HCT116 (cell line): ENCODE results near the gene SYTL3. TPM values are rescaled to one million over a fixed set of nuclear protein-coding genes. Genes with fewer than 3 reads are reported as not detected.

Experiments used
- ATAC-seq: fragments of 200-7000 bp; cut with Tn5 transposase; 2 replicates; pipeline ENCODE4 v1.9.1; 2020; ENCODE audit warnings: mild to moderate bottlenecking, moderate library complexity
- BruUV-seq: library from RNA; stranded (reverse); fragments of 400-500 nt; replicated peaks from 2 replicates; lab custom pipeline; 2021; lab: Mats Ljungman, UMichigan
- CTCF ChIA-PET: fragments of 300-600 bp; sonication (Branson Sonifier 250); formaldehyde crosslinking; loops from one replicate; lab custom pipeline; 2021; ENCODE audit warnings: antibody characterized with exemption; lab: Charles Lee
- POLR2A ChIA-PET: fragments of 300-600, 350-600 bp; sonication (Branson Sonifier 250); formaldehyde crosslinking; loops from one replicate; lab custom pipeline; 2021; ENCODE audit warnings: antibody characterized with exemption; lab: Charles Lee
- RAD21 ChIA-PET, 2 experiments: fragments of 300-600 bp; sonication (Branson Sonifier 250); formaldehyde crosslinking; loops; one replicate each; lab custom pipeline; 2023; ENCODE audit warnings: low total read pairs in 2 of 2; ENCODE audit not compliant: uncharacterized antibody in 2 of 2, unreplicated experiment in 2 of 2, low non-redundant PET in 1 of 2; lab: Charles Lee
- DNase-seq: peaks from one replicate; pipeline ENCODE4 v3.0.0-alpha.2; 2010; ENCODE audit warnings: low read depth, low spot score
- H2AFZ ChIP-seq: fragments of 200-600 bp; shearing (Covaris generic), sonication (generic); 2 replicates; pipeline ENCODE4 v1.6.1; 2017; ENCODE audit warnings: low read depth, mixed run types, mixed read lengths, antibody characterized with exemption, low read length; ENCODE audit not compliant: poor library complexity, severe bottlenecking
- H3K27ac ChIP-seq: 2 replicates; pipeline ENCODE4 v1.5.1; 2012; ENCODE audit warnings: low read depth, low read length
- H3K27me3 ChIP-seq: fragments of 200-600 bp; sonication (generic); 2 replicates; pipeline ENCODE4 v1.6.1; 2016; ENCODE audit warnings: mixed run types, low read length, mixed read lengths; ENCODE audit not compliant: insufficient read depth
- H3K36me3 ChIP-seq, 2 experiments: fragments of 200-500 bp in 1 of 2; fragments of 200-600 bp in 1 of 2; sonication (Bioruptor generic) in 1 of 2; sonication (generic) in 1 of 2; 2 replicates each; pipeline versions ENCODE4 v1.5.1 to v1.6.1; 2014 to 2016; ENCODE audit warnings: low read length in 2 of 2, inconsistent platforms in 1 of 2, mixed read lengths in 1 of 2, mixed run types in 1 of 2; ENCODE audit not compliant: insufficient read depth in 2 of 2, control insufficient read depth in 1 of 2
- H3K4me1 ChIP-seq, 2 experiments: fragments of 200-600 bp in 1 of 2; sonication (generic) in 1 of 2; 2 replicates each; pipeline versions ENCODE4 v1.5.1 to v1.6.1; 2012 to 2017; ENCODE audit warnings: low read length in 2 of 2, inconsistent platforms in 1 of 2, mild to moderate bottlenecking in 1 of 2, mixed read lengths in 1 of 2, mixed run types in 1 of 2, moderate library complexity in 1 of 2; ENCODE audit not compliant: insufficient read depth in 2 of 2, control insufficient read depth in 1 of 2
- H3K4me2 ChIP-seq: fragments of 200-600 bp; sonication (generic); 2 replicates; pipeline ENCODE4 v1.6.1; 2017; ENCODE audit warnings: mixed run types, low read length, mixed read lengths
- H3K4me3 ChIP-seq, 2 experiments: fragments of 200-600 bp in 1 of 2; sonication (generic) in 1 of 2; replicated peaks in 1 of 2; 2 replicates each; pipeline ENCODE4 v1.5.1; 2011 to 2016; ENCODE audit warnings: low read length in 2 of 2, control low read depth in 1 of 2, low read depth in 1 of 2, mild to moderate bottlenecking in 1 of 2, mixed read lengths in 1 of 2, mixed run types in 1 of 2
- H3K79me2 ChIP-seq: fragments of 200-600 bp; sonication (generic); 2 replicates; pipeline ENCODE4 v1.6.1; 2017; ENCODE audit warnings: mild to moderate bottlenecking, mixed run types, low read length, moderate library complexity, mixed read lengths; ENCODE audit not compliant: insufficient read depth
- H3K9ac ChIP-seq: fragments of 200-600 bp; sonication (generic); 2 replicates; pipeline ENCODE4 v1.6.1; 2016; ENCODE audit warnings: low read length, mixed read lengths
- H3K9me2 ChIP-seq: fragments of 200-600 bp; sonication (generic), shearing (Covaris generic); 2 replicates; pipeline ENCODE4 v1.6.1; 2017; ENCODE audit warnings: mixed run types, mild to moderate bottlenecking, moderate library complexity; ENCODE audit not compliant: insufficient read depth
- H3K9me3 ChIP-seq, 2 experiments: fragments of 200-500 bp in 1 of 2; fragments of 200-600 bp in 1 of 2; sonication (Bioruptor generic) in 1 of 2; sonication (generic) in 1 of 2; 2 replicates each; pipeline ENCODE4 v1.6.1; 2014 to 2017; ENCODE audit warnings: low read length in 2 of 2, mixed read lengths in 2 of 2, inconsistent platforms in 1 of 2, low read depth in 1 of 2, mild to moderate bottlenecking in 1 of 2, mixed run types in 1 of 2, moderate library complexity in 1 of 2; ENCODE audit not compliant: control insufficient read depth in 1 of 2, insufficient read depth in 1 of 2
- H4K20me1 ChIP-seq: fragments of 200-600 bp; sonication (generic), shearing (Covaris generic); 2 replicates; pipeline ENCODE4 v1.6.1; 2017; ENCODE audit warnings: mixed run types, mild to moderate bottlenecking, moderate library complexity; ENCODE audit not compliant: insufficient read depth
- CBX3 ChIP-seq: IDR thresholded peaks from 2 replicates; pipeline ENCODE4 v1.6.1; 2012; ENCODE audit warnings: low read depth
- CEBPB ChIP-seq: IDR thresholded peaks from 2 replicates; pipeline ENCODE4 v1.6.1; 2012; ENCODE audit warnings: low read depth
- CTCF ChIP-seq, 3 experiments: fragments of 200-600 bp in 1 of 3; sonication (generic) in 1 of 3; IDR thresholded peaks in 2 of 3; conservative IDR thresholded peaks in 1 of 3; 2 replicates each; pipeline ENCODE4 v1.5.1; 2012 to 2017; ENCODE audit warnings: low read depth in 2 of 3, low read length in 2 of 3, antibody characterized with exemption in 1 of 3, borderline replicate concordance in 1 of 3, control low read depth in 1 of 3, mild to moderate bottlenecking in 1 of 3, mixed read lengths in 1 of 3, mixed run types in 1 of 3, moderate library complexity in 1 of 3; ENCODE audit not compliant: insufficient read depth in 1 of 3
- MAX ChIP-seq: IDR thresholded peaks from 2 replicates; pipeline ENCODE4 v1.6.1; 2012
- RAD21 ChIP-seq: IDR thresholded peaks from 2 replicates; pipeline ENCODE4 v1.6.1; 2012; ENCODE audit warnings: low read depth, mild to moderate bottlenecking
- SRF ChIP-seq: IDR thresholded peaks from 2 replicates; pipeline ENCODE4 v1.6.1; 2012; ENCODE audit warnings: low read depth
- YY1 ChIP-seq: IDR thresholded peaks from 2 replicates; pipeline ENCODE4 v1.6.1; 2011; ENCODE audit warnings: low read length, low read depth, moderate library complexity, mild to moderate bottlenecking; ENCODE audit not compliant: insufficient replicate concordance; ENCODE audit errors: extremely low read depth
- ZNF274 ChIP-seq: fragments of 200-500 bp; sonication (Bioruptor generic); IDR thresholded peaks from 2 replicates; pipeline ENCODE4 v1.6.1; 2014; ENCODE audit warnings: mild to moderate bottlenecking, low read depth, low read length, inconsistent platforms
- intact Hi-C: fragments of 100-400 bp; cut with micrococcal nuclease; formaldehyde crosslinking; loops from 2 replicates; pipeline ENCODE4 v1.10.0; 2022
- total RNA-seq: library from RNA; stranded (reverse); gene quantifications from one replicate; pipeline ENCODE4 v1.2.1, GENCODE V29; 2021; ENCODE audit not compliant: unreplicated experiment

The SYTL3 gene
- total RNA-seq, 1 experiment from 2014 or later = 55.3 TPM

GRCh38 chr6:158804207-158804606 is 154.4 kb downstream of the SYTL3 start:
- TF ChIP-seq YY1 = no peak
- TF ChIP-seq CEBPB = no peak
- no peak for TF ChIP-seq RAD21
- no peak for TF ChIP-seq CTCF (IDR thresholded peaks at IDR 0.05 in 2 of 3, conservative IDR thresholded peaks at IDR 0.05 in 1 of 3; ENCODE audit: borderline replicate concordance in 1 of 3, insufficient read depth in 1 of 3, low read depth in 2 of 3, low read length in 2 of 3)
- no peak for TF ChIP-seq ZNF274
- no peak for TF ChIP-seq MAX
- TF ChIP-seq CBX3 = no peak
- no peak for TF ChIP-seq SRF
- Histone ChIP-seq H3K9ac (peak overlapping the region; percentile 38), H3K9me2 (no peaks in the 10 kb centered on the region), H3K4me1 (peaks cover 92 to 96% of the 10 kb centered on the region in 2 experiments), H2AFZ (no peak overlapping the region), H3K27ac (peak overlapping the region; percentile 38), H3K27me3 (no peaks in the 10 kb centered on the region), H3K36me3 (peaks cover 0 to 56% of the 10 kb centered on the region in 2 experiments; a peak in 2 of 4 replicates), H3K9me3 (no peaks in the 10 kb centered on the region), H3K4me3 (no peak overlapping the region), H3K79me2 (peaks cover 99% of the 10 kb centered on the region), H4K20me1 (peaks cover 81% of the 10 kb centered on the region), H3K4me2 (peak overlapping the region; percentile 20)
- DNase-seq (no peak), ATAC-seq (no peak)
- TSS peak; percentile 88 for BruUV-seq
- CTCF ChIA-PET = no interaction called here
- RAD21 ChIA-PET = interaction anchor here in 1 of 2 experiments (0.7 kb wide), 1 partner anchor 40 kb away, joined by 3 read pairs; no protein-coding TSS in a partner anchor
- POLR2A ChIA-PET = interaction anchor here (1.3 to 1.4 kb wide), 2 partner anchors 8 to 64 kb away, joined by 5 to 9 read pairs; no protein-coding TSS in a partner anchor
- intact Hi-C loops = loop anchor here (10.0 kb wide), 1 partner anchor 311 kb away; no protein-coding TSS in a partner anchor
